ENCODE results near the gene GPSM1.

- TF ChIP-seq POLR2A (IDR thresholded peaks at IDR 0.05) (no peak), CTCF (IDR thresholded peaks at IDR 0.05) (no peak)
Observed at GRCh38 chr9:136300016-136300545, 27.3 kb upstream of the GPSM1 start.
